Fibroblast of lung (primary cell): Measurements from ENCODE around the gene LUZP2. TPM values are rescaled to one million over a fixed set of nuclear protein-coding genes. Genes with fewer than 3 reads are reported as not detected.

Experiments used
- DNase-seq, 2 donors: peaks; one replicate each; pipeline versions ENCODE4 v3.0.0 to v3.0.0-alpha.2; 2010; ENCODE audit warnings: low read depth in 2 of 2
- H2AFZ ChIP-seq: 2 replicates; pipeline ENCODE4 v1.5.1; 2012; ENCODE audit warnings: low read length, control low read depth, inconsistent platforms
- H3K27ac ChIP-seq: 2 replicates; pipeline ENCODE4 v1.5.1; 2011; ENCODE audit warnings: low read length, control low read depth; ENCODE audit not compliant: insufficient read depth
- H3K27me3 ChIP-seq: 2 replicates; pipeline ENCODE4 v1.5.1; 2011; ENCODE audit warnings: mild to moderate bottlenecking, low read length; ENCODE audit not compliant: control insufficient read depth, insufficient read depth
- H3K36me3 ChIP-seq: 2 replicates; pipeline ENCODE4 v1.5.1; 2011; ENCODE audit warnings: low read length; ENCODE audit not compliant: control insufficient read depth, insufficient read depth
- H3K4me1 ChIP-seq: 2 replicates; pipeline ENCODE4 v1.5.1; 2011; ENCODE audit warnings: low read length; ENCODE audit not compliant: control insufficient read depth, insufficient read depth; ENCODE audit errors: extremely low read depth
- H3K4me2 ChIP-seq: 2 replicates; pipeline ENCODE4 v1.5.1; 2011; ENCODE audit warnings: low read length, control low read depth; ENCODE audit not compliant: insufficient read depth; ENCODE audit errors: extremely low read depth
- H3K4me3 ChIP-seq, 4 experiments: fragments of 200-600 bp in 1 of 4; sonication (generic) in 1 of 4; replicated peaks in 1 of 4; 2 replicates each; pipeline ENCODE4 v1.5.1; 2011 to 2016; ENCODE audit warnings: low read length in 4 of 4, low read depth in 3 of 4, mild to moderate bottlenecking in 3 of 4, control low read depth in 2 of 4, inconsistent platforms in 1 of 4, mixed read lengths in 1 of 4; ENCODE audit not compliant: insufficient read depth in 1 of 4; ENCODE audit errors: control extremely low read depth in 1 of 4
- H3K79me2 ChIP-seq: 2 replicates; pipeline ENCODE4 v1.5.1; 2012; ENCODE audit warnings: mild to moderate bottlenecking, low read length, inconsistent platforms; ENCODE audit not compliant: control insufficient read depth, insufficient read depth
- H3K9ac ChIP-seq: 2 replicates; pipeline ENCODE4 v1.5.1; 2011; ENCODE audit warnings: mild to moderate bottlenecking, low read length, control low read depth; ENCODE audit not compliant: insufficient read depth
- H3K9me3 ChIP-seq: 2 replicates; pipeline ENCODE4 v1.5.1; 2012; ENCODE audit warnings: low read depth, low read length; ENCODE audit not compliant: control insufficient read depth, insufficient read depth
- H4K20me1 ChIP-seq: 2 replicates; pipeline ENCODE4 v1.5.1; 2011; ENCODE audit warnings: low read length; ENCODE audit not compliant: control insufficient read depth, insufficient read depth; ENCODE audit errors: extremely low read depth
- CTCF ChIP-seq, 2 donors: IDR thresholded peaks in 1 of 2; conservative IDR thresholded peaks in 1 of 2; 1 replicate in 1 of 2; 2 replicates in 1 of 2; pipeline ENCODE4 v1.5.1; 2011 to 2012; ENCODE audit warnings: low read length in 2 of 2, control low read depth in 1 of 2, inconsistent platforms in 1 of 2, low read depth in 1 of 2, mild to moderate bottlenecking in 1 of 2
- EZH2 ChIP-seq: IDR thresholded peaks from 2 replicates; pipeline ENCODE4 v1.5.1; 2012; ENCODE audit warnings: low read length, control low read depth, mild to moderate bottlenecking; ENCODE audit errors: missing control alignments
- polyA plus RNA-seq, 2 donors: library from polyadenylated mRNA; depleted of rRNA in 1 of 2; stranded (reverse) in 1 of 2; unstranded in 1 of 2; fragments of >200 nt; gene quantifications; 2 replicates each; pipeline ENCODE4 v1.2.1, GENCODE V29; 2011 to 2012; ENCODE audit warnings: missing spikeins in 1 of 2
- total RNA-seq: library from RNA; depleted of rRNA; stranded (reverse); fragments of >200 nt; gene quantifications from 2 replicates; pipeline ENCODE4 v1.2.1, GENCODE V29; 2014

The LUZP2 gene
- total and polyA plus RNA-seq, 2 donors (not counting 1 experiment from before 2014, with no cell fraction given): 0.03 to 0.50 TPM

- Histone ChIP-seq H3K36me3 (no peaks in the 10 kb centered on the region), H3K4me1 (no peaks in the 10 kb centered on the region)
- TF ChIP-seq EZH2 (no peak), CTCF (conservative IDR thresholded peaks at IDR 0.05 in 1 of 2, IDR thresholded peaks at IDR 0.05 in 1 of 2; ENCODE audit: low read depth in 1 of 2, low read length in 2 of 2) (no peak)
Observed at GRCh38 chr11:24709928-24710565, 213.2 kb downstream of the LUZP2 start.

DNA sequence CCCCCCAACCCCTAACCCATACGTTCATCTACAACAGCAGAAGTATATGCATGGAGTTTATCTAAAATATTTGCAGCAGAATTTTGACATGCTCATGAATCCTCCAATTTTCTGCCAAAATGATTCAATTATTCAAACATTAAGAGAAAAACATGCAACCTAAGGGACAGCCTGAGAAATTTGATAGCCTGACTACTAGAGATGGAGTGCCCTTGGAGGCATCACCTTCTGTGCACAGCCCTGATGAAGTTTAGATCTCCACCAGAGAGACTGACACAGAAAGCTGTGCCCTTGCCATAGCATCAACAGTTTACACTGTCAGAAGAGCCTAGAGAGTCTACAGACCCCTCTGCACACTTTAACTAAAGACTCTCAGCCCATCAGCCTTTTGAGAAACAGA lies 217.7 kb downstream of the LUZP2 start:
- TF ChIP-seq CTCF (conservative IDR thresholded peaks at IDR 0.05 in 1 of 2, IDR thresholded peaks at IDR 0.05 in 1 of 2; ENCODE audit: low read depth in 1 of 2, low read length in 2 of 2) (no peak), EZH2 (no peak)
- no peaks in the 10 kb centered on the region for H3K79me2 ChIP-seq
- no peak for DNase-seq
- no peaks in the 10 kb centered on the region for H3K4me1 ChIP-seq
- no peak overlapping the region for H3K27ac ChIP-seq
- no peaks in the 10 kb centered on the region for H3K36me3 ChIP-seq
- H4K20me1 ChIP-seq: no peaks in the 10 kb centered on the region
- no peak overlapping the region for H3K4me3 ChIP-seq
- no peaks in the 10 kb centered on the region for H3K9me3 ChIP-seq
- H2AFZ ChIP-seq: no peak overlapping the region
- no peak overlapping the region for H3K4me2 ChIP-seq
- no peak overlapping the region for H3K9ac ChIP-seq
- H3K27me3 ChIP-seq: no peaks in the 10 kb centered on the region

More at GRCh38 chr11:24709928-24710565, 213.2 kb downstream of the LUZP2 start:
- no peaks in the 10 kb centered on the region for H3K9me3 ChIP-seq
- no peaks in the 10 kb centered on the region for H3K79me2 ChIP-seq
- H3K4me3 ChIP-seq: no peak overlapping the region
- H3K4me2 ChIP-seq: no peak overlapping the region
- H3K27ac ChIP-seq: no peak overlapping the region
- no peaks in the 10 kb centered on the region for H4K20me1 ChIP-seq
- DNase-seq: no peak
- no peak overlapping the region for H2AFZ ChIP-seq
- no peaks in the 10 kb centered on the region for H3K27me3 ChIP-seq
- H3K9ac ChIP-seq: no peak overlapping the region

- Histone ChIP-seq H4K20me1 (no peaks in the 10 kb centered on the region), H3K9ac (no peak overlapping the region), H3K4me1 (no peaks in the 10 kb centered on the region), H3K36me3 (no peaks in the 10 kb centered on the region), H3K27ac (no peak overlapping the region), H3K79me2 (no peaks in the 10 kb centered on the region), H3K4me3 (no peak overlapping the region), H3K9me3 (no peaks in the 10 kb centered on the region), H3K27me3 (no peaks in the 10 kb centered on the region), H3K4me2 (no peak overlapping the region), H2AFZ (no peak overlapping the region)
- TF ChIP-seq EZH2 (no peak), CTCF (conservative IDR thresholded peaks at IDR 0.05 in 1 of 2, IDR thresholded peaks at IDR 0.05 in 1 of 2; ENCODE audit: low read depth in 1 of 2, low read length in 2 of 2) (no peak)
- DNase-seq: no peak
Observed at GRCh38 chr11:24716403-24716802, 219.6 kb downstream of the LUZP2 start.
